ENCODE results near the gene FAM174C.

FAM174C gene

GRCh38 chr19:1294688-1295087, 19.4 kb downstream of the FAM174C start:
- Histone ChIP-seq H3K27me3 (ENCODE audit: control insufficient read depth in 2 of 2, insufficient read depth in 2 of 2, low read length in 2 of 2) (no peaks in the 10 kb centered on the region), H3K4me3 (ENCODE audit: low read length in 2 of 2) (no peak overlapping the region)

GRCh38 chr19:1295169-1296012, 20.1 kb downstream of the FAM174C start:
- Histone ChIP-seq H3K9me3 (ENCODE audit: control insufficient read depth in 2 of 2, low read length in 2 of 2) (no peaks in the 10 kb centered on the region), H3K9ac (ENCODE audit: low read depth in 1 of 2, low read length in 2 of 2) (no peak overlapping the region), H3K27ac (ENCODE audit: low read depth in 2 of 2, low read length in 2 of 2) (no peak overlapping the region), H3K36me3 (ENCODE audit: control insufficient read depth in 2 of 2, insufficient read depth in 2 of 2, low read length in 2 of 2) (no peaks in the 10 kb centered on the region), H3K4me1 (ENCODE audit: control insufficient read depth in 2 of 2, insufficient read depth in 2 of 2, low read length in 2 of 2) (peaks cover 15 to 22% of the 10 kb centered on the region in 2 donors), H3K27me3 (ENCODE audit: control insufficient read depth in 2 of 2, insufficient read depth in 2 of 2, low read length in 2 of 2) (no peaks in the 10 kb centered on the region), H3K4me3 (ENCODE audit: low read length in 2 of 2) (no peak overlapping the region)

More at GRCh38 chr19:1294688-1295087, 19.4 kb downstream of the FAM174C start:
- Histone ChIP-seq H3K9ac (ENCODE audit: low read depth in 1 of 2, low read length in 2 of 2) (no peak overlapping the region), H3K9me3 (ENCODE audit: control insufficient read depth in 2 of 2, low read length in 2 of 2) (no peaks in the 10 kb centered on the region), H3K4me1 (ENCODE audit: control insufficient read depth in 2 of 2, insufficient read depth in 2 of 2, low read length in 2 of 2) (peaks cover 15 to 24% of the 10 kb centered on the region in 2 donors), H3K27ac (ENCODE audit: low read depth in 2 of 2, low read length in 2 of 2) (no peak overlapping the region), H3K36me3 (ENCODE audit: control insufficient read depth in 2 of 2, insufficient read depth in 2 of 2, low read length in 2 of 2) (no peaks in the 10 kb centered on the region)

- Histone ChIP-seq H3K36me3 (ENCODE audit: control insufficient read depth in 2 of 2, insufficient read depth in 2 of 2, low read length in 2 of 2) (no peaks in the 10 kb centered on the region), H3K4me1 (ENCODE audit: control insufficient read depth in 2 of 2, insufficient read depth in 2 of 2, low read length in 2 of 2) (peaks cover 11 to 15% of the 10 kb centered on the region in 2 donors), H3K9me3 (ENCODE audit: control insufficient read depth in 2 of 2, low read length in 2 of 2) (no peaks in the 10 kb centered on the region), H3K27ac (ENCODE audit: low read depth in 2 of 2, low read length in 2 of 2) (no peak overlapping the region), H3K27me3 (ENCODE audit: control insufficient read depth in 2 of 2, insufficient read depth in 2 of 2, low read length in 2 of 2) (no peaks in the 10 kb centered on the region), H3K9ac (ENCODE audit: low read depth in 1 of 2, low read length in 2 of 2) (no peak overlapping the region), H3K4me3 (ENCODE audit: low read length in 2 of 2) (no peak overlapping the region)
Measured at GRCh38 chr19:1296078-1296477, 20.7 kb downstream of the FAM174C start.

- Histone ChIP-seq H3K36me3 (ENCODE audit: control insufficient read depth in 2 of 2, insufficient read depth in 2 of 2, low read length in 2 of 2) (no peaks in the 10 kb centered on the region), H3K27me3 (ENCODE audit: control insufficient read depth in 2 of 2, insufficient read depth in 2 of 2, low read length in 2 of 2) (no peaks in the 10 kb centered on the region)
Measured at GRCh38 chr19:1296575-1297271, 21.4 kb downstream of the FAM174C start.

GRCh38 chr19:1298235-1298634, 22.9 kb downstream of the FAM174C start:
- H3K27me3 ChIP-seq (ENCODE audit: control insufficient read depth in 2 of 2, insufficient read depth in 2 of 2, low read length in 2 of 2) = no peaks in the 10 kb centered on the region

More at GRCh38 chr19:1296575-1297271, 21.4 kb downstream of the FAM174C start:
- Histone ChIP-seq H3K9me3 (ENCODE audit: control insufficient read depth in 2 of 2, low read length in 2 of 2) (no peaks in the 10 kb centered on the region), H3K4me1 (ENCODE audit: control insufficient read depth in 2 of 2, insufficient read depth in 2 of 2, low read length in 2 of 2) (peaks cover 5 to 8% of the 10 kb centered on the region in 2 donors), H3K27ac (ENCODE audit: low read depth in 2 of 2, low read length in 2 of 2) (no peak overlapping the region), H3K9ac (ENCODE audit: low read depth in 1 of 2, low read length in 2 of 2) (no peak overlapping the region), H3K4me3 (ENCODE audit: low read length in 2 of 2) (no peak overlapping the region)

GRCh38 chr19:1299801-1300200, 24.5 kb downstream of the FAM174C start:
- Histone ChIP-seq H3K4me3 (ENCODE audit: low read length in 2 of 2) (no peak overlapping the region), H3K27ac (ENCODE audit: low read depth in 2 of 2, low read length in 2 of 2) (no peak overlapping the region), H3K9me3 (ENCODE audit: control insufficient read depth in 2 of 2, low read length in 2 of 2) (no peaks in the 10 kb centered on the region), H3K4me1 (ENCODE audit: control insufficient read depth in 2 of 2, insufficient read depth in 2 of 2, low read length in 2 of 2) (peaks cover 0 to 3% of the 10 kb centered on the region in 2 donors), H3K36me3 (ENCODE audit: control insufficient read depth in 2 of 2, insufficient read depth in 2 of 2, low read length in 2 of 2) (no peaks in the 10 kb centered on the region), H3K27me3 (ENCODE audit: control insufficient read depth in 2 of 2, insufficient read depth in 2 of 2, low read length in 2 of 2) (no peaks in the 10 kb centered on the region), H3K9ac (ENCODE audit: low read depth in 1 of 2, low read length in 2 of 2) (no peak overlapping the region)

More at GRCh38 chr19:1298235-1298634, 22.9 kb downstream of the FAM174C start:
- H3K27ac ChIP-seq (ENCODE audit: low read depth in 2 of 2, low read length in 2 of 2) = no peak overlapping the region
- no peaks in the 10 kb centered on the region for H3K4me1 ChIP-seq (ENCODE audit: control insufficient read depth in 2 of 2, insufficient read depth in 2 of 2, low read length in 2 of 2)
- H3K36me3 ChIP-seq (ENCODE audit: control insufficient read depth in 2 of 2, insufficient read depth in 2 of 2, low read length in 2 of 2) = no peaks in the 10 kb centered on the region
- no peak overlapping the region for H3K9ac ChIP-seq (ENCODE audit: low read depth in 1 of 2, low read length in 2 of 2)
- H3K4me3 ChIP-seq (ENCODE audit: low read length in 2 of 2) = no peak overlapping the region
- H3K9me3 ChIP-seq (ENCODE audit: control insufficient read depth in 2 of 2, low read length in 2 of 2) = no peaks in the 10 kb centered on the region

- Histone ChIP-seq H3K9me3 (ENCODE audit: control insufficient read depth in 2 of 2, low read length in 2 of 2) (no peaks in the 10 kb centered on the region), H3K27me3 (ENCODE audit: control insufficient read depth in 2 of 2, insufficient read depth in 2 of 2, low read length in 2 of 2) (no peaks in the 10 kb centered on the region), H3K4me3 (ENCODE audit: low read length in 2 of 2) (no peak overlapping the region), H3K9ac (ENCODE audit: low read depth in 1 of 2, low read length in 2 of 2) (no peak overlapping the region), H3K4me1 (ENCODE audit: control insufficient read depth in 2 of 2, insufficient read depth in 2 of 2, low read length in 2 of 2) (peaks cover 0 to 3% of the 10 kb centered on the region in 2 donors), H3K27ac (ENCODE audit: low read depth in 2 of 2, low read length in 2 of 2) (no peak overlapping the region), H3K36me3 (ENCODE audit: control insufficient read depth in 2 of 2, insufficient read depth in 2 of 2, low read length in 2 of 2) (no peaks in the 10 kb centered on the region)
Measured at GRCh38 chr19:1300744-1301490, 25.6 kb downstream of the FAM174C start.

GRCh38 chr19:1302533-1303239, 27.4 kb downstream of the FAM174C start:
- no peaks in the 10 kb centered on the region for H3K27me3 ChIP-seq (ENCODE audit: control insufficient read depth in 2 of 2, insufficient read depth in 2 of 2, low read length in 2 of 2)
- H3K4me1 ChIP-seq (ENCODE audit: control insufficient read depth in 2 of 2, insufficient read depth in 2 of 2, low read length in 2 of 2) = peaks cover 0 to 3% of the 10 kb centered on the region in 2 donors
- H3K36me3 ChIP-seq (ENCODE audit: control insufficient read depth in 2 of 2, insufficient read depth in 2 of 2, low read length in 2 of 2) = no peaks in the 10 kb centered on the region
- no peak overlapping the region for H3K9ac ChIP-seq (ENCODE audit: low read depth in 1 of 2, low read length in 2 of 2)
- no peak overlapping the region for H3K4me3 ChIP-seq (ENCODE audit: low read length in 2 of 2)
- no peak overlapping the region for H3K27ac ChIP-seq (ENCODE audit: low read depth in 2 of 2, low read length in 2 of 2)
- H3K9me3 ChIP-seq (ENCODE audit: control insufficient read depth in 2 of 2, low read length in 2 of 2) = no peaks in the 10 kb centered on the region

GRCh38 chr19:1304197-1304924, 29.0 kb downstream of the FAM174C start:
- Histone ChIP-seq H3K36me3 (ENCODE audit: control insufficient read depth in 2 of 2, insufficient read depth in 2 of 2, low read length in 2 of 2) (no peaks in the 10 kb centered on the region), H3K27ac (ENCODE audit: low read depth in 2 of 2, low read length in 2 of 2) (peak overlapping the region in 1 of 2 donors; percentile 23), H3K4me1 (ENCODE audit: control insufficient read depth in 2 of 2, insufficient read depth in 2 of 2, low read length in 2 of 2) (peaks cover 0 to 3% of the 10 kb centered on the region in 2 donors), H3K9ac (ENCODE audit: low read depth in 1 of 2, low read length in 2 of 2) (peak overlapping the region in 1 of 2 donors; percentile 21), H3K4me3 (ENCODE audit: low read length in 2 of 2) (no peak overlapping the region), H3K27me3 (ENCODE audit: control insufficient read depth in 2 of 2, insufficient read depth in 2 of 2, low read length in 2 of 2) (no peaks in the 10 kb centered on the region), H3K9me3 (ENCODE audit: control insufficient read depth in 2 of 2, low read length in 2 of 2) (no peaks in the 10 kb centered on the region)
